ENCODE data around the gene CD27.

DNA sequence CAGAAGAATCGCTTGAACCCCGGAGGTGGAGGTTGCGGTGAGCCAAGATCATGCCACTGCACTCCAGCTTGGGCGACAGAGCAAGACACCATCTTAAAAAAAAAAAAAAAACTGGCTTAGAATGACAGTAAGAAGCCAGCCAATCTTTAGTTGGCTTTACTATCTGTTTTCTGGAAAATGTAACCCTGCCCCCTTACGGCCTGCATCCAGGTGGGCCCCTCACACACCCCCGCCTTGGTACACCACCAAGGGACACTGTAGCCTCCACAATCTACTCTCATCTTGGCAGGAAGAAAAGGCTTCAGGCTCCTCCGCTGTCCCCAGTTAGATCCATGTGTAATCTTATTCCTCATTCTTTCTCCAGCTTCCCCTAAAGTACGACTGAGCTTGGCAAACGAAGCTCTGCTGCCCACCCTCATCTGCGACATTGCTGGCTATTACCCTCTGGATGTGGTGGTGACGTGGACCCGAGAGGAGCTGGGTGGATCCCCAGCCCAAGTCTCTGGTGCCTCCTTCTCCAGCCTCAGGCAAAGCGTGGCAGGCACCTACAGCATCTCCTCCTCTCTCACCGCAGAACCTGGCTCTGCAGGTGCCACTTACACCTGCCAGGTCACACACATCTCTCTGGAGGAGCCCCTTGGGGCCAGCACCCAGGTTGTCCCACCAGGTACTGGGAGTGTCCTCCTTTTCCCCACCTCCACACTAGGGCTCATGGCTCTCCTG lies 13.7 kb downstream of the CD27 start:
- no peak for TF ChIP-seq CTCF (IDR thresholded peaks at IDR 0.05; ENCODE audit: insufficient read depth, low read length)
- TF ChIP-seq, protein P1, sequence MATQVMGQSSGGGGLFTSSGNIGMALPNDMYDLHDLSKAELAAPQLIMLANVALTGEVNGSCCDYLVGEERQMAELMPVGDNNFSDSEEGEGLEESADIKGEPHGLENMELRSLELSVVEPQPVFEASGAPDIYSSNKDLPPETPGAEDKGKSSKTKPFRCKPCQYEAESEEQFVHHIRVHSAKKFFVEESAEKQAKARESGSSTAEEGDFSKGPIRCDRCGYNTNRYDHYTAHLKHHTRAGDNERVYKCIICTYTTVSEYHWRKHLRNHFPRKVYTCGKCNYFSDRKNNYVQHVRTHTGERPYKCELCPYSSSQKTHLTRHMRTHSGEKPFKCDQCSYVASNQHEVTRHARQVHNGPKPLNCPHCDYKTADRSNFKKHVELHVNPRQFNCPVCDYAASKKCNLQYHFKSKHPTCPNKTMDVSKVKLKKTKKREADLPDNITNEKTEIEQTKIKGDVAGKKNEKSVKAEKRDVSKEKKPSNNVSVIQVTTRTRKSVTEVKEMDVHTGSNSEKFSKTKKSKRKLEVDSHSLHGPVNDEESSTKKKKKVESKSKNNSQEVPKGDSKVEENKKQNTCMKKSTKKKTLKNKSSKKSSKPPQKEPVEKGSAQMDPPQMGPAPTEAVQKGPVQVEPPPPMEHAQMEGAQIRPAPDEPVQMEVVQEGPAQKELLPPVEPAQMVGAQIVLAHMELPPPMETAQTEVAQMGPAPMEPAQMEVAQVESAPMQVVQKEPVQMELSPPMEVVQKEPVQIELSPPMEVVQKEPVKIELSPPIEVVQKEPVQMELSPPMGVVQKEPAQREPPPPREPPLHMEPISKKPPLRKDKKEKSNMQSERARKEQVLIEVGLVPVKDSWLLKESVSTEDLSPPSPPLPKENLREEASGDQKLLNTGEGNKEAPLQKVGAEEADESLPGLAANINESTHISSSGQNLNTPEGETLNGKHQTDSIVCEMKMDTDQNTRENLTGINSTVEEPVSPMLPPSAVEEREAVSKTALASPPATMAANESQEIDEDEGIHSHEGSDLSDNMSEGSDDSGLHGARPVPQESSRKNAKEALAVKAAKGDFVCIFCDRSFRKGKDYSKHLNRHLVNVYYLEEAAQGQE (IDR thresholded peaks at IDR 0.05; ENCODE audit: insufficient replicate concordance, low read depth), result no peak
- no peak for TF ChIP-seq GABPA (IDR thresholded peaks at IDR 0.05; ENCODE audit: low read depth)
- TF ChIP-seq POLR2AphosphoS5 (IDR thresholded peaks at IDR 0.05; ENCODE audit: low read depth), result no peak

All from HL-60 (cell line).